H1 (cell line): ENCODE data around the gene CDCA3. TPM values are rescaled to one million over a fixed set of nuclear protein-coding genes. Genes with fewer than 3 reads are reported as not detected.
A peak's percentile ranks its signal among the peaks of the same experiment; 100 is the strongest.

Experiments used
- CTCF ChIP-seq, 3 experiments: IDR thresholded peaks; 1 replicate in 2 of 3; 2 replicates in 1 of 3; pipeline versions ENCODE4 v1.5.1 to v1.6.1; 2011; ENCODE audit warnings: low read length in 3 of 3, mild to moderate bottlenecking in 3 of 3, inconsistent platforms in 2 of 3, low read depth in 1 of 3, moderate library complexity in 1 of 3; ENCODE audit not compliant: insufficient read depth in 1 of 3; ENCODE audit errors: control extremely low read depth in 1 of 3
- SAP30 ChIP-seq: fragments of 300-600 bp; sonication (generic); IDR thresholded peaks from 2 replicates; pipeline ENCODE4 v1.7.1; 2012; ENCODE audit warnings: low read length, moderate library complexity, mild to moderate bottlenecking, inconsistent platforms; ENCODE audit not compliant: insufficient read depth, insufficient replicate concordance
- SRF ChIP-seq: IDR thresholded peaks from 2 replicates; pipeline ENCODE4 v1.6.1; 2011; ENCODE audit warnings: mild to moderate bottlenecking, low read depth, low read length, moderate library complexity
- YY1 ChIP-seq: IDR thresholded peaks from 2 replicates; pipeline ENCODE4 v1.6.1; 2011; ENCODE audit warnings: low read depth, mild to moderate bottlenecking, low read length
- polyA plus RNA-seq, 7 experiments: library from polyadenylated mRNA; depleted of rRNA in 3 of 7; stranded (reverse) in 5 of 7; unstranded in 2 of 7; fragments of >200 nt in 5 of 7; fragments of 200-250 nt in 2 of 7; gene quantifications; 1 replicate in 5 of 7; 2 replicates in 1 of 7; 4 replicates in 1 of 7; pipeline versions ENCODE4 v1.2.1 to v1.2.3, GENCODE V29; 2011 to 2013; ENCODE audit warnings: missing spikeins in 2 of 7, mixed read lengths in 2 of 7
- total RNA-seq: library from RNA; stranded (reverse); fragmentation: NEBNext Ultra II Directional; extraction: Animal tissue kit (Norgen Biotek cat#: 25700); gene quantifications from 2 replicates; pipeline ENCODE4 v1.2.1, GENCODE V29; 2021

CDCA3 gene
- total and polyA plus RNA-seq, 2 of the 8 experiments (the other 6 are each of a cell fraction or from before 2014, with no cell fraction given), result 47.7 to 71.2 TPM

GRCh38 chr12:6869049-6870021 is 18.2 kb upstream of the CDCA3 start (continued):
- no peak for TF ChIP-seq SRF
- TF ChIP-seq SAP30, result peak; percentile 6
- TF ChIP-seq YY1, result 0 out of 2 replicates have a peak, but pooled peaks have one; percentile 39
- peak in 2 of 3 experiments; percentile 85 to 95; a peak in 3 of 4 replicates for TF ChIP-seq CTCF (IDR thresholded peaks at IDR 0.05; ENCODE audit: control extremely low read depth in 1 of 3, insufficient read depth in 1 of 3, low read depth in 1 of 3, low read length in 3 of 3)
